Ecto neural progenitor cell (in vitro differentiated cells): ENCODE measurements around the gene TRMT112.

Experiments
- DNase-seq: peaks from one replicate; pipeline ENCODE4 v3.0.0-alpha.2; 2018; ENCODE audit warnings: low spot score

The TRMT112 gene

GRCh38 chr11:64351136-64351631, 33.8 kb upstream of the TRMT112 start:
- no peak for DNase-seq

- no peak for DNase-seq
Measured at GRCh38 chr11:64349404-64349803, 32.0 kb upstream of the TRMT112 start.

GRCh38 chr11:64349025-64349387, 31.6 kb upstream of the TRMT112 start:
- DNase-seq = no peak

- peak; percentile 58 for DNase-seq
Measured at GRCh38 chr11:64348383-64349024, 31.1 kb upstream of the TRMT112 start.

GRCh38 chr11:64347193-64347867, 30.0 kb upstream of the TRMT112 start:
- DNase-seq = no peak

- DNase-seq = no peak
Measured at GRCh38 chr11:64344787-64345186, 27.4 kb upstream of the TRMT112 start.

GRCh38 chr11:64343767-64344559, 26.6 kb upstream of the TRMT112 start:
- no peak for DNase-seq

GRCh38 chr11:64342869-64343745, 25.7 kb upstream of the TRMT112 start:
- no peak for DNase-seq

- DNase-seq = peak; percentile 94
Measured at GRCh38 chr11:64341851-64342791, 24.8 kb upstream of the TRMT112 start.

- no peak for DNase-seq
Measured at GRCh38 chr11:64341429-64341828, 24.1 kb upstream of the TRMT112 start.

GRCh38 chr11:64340671-64341335, 23.4 kb upstream of the TRMT112 start:
- DNase-seq = peak; percentile 91

- no peak for DNase-seq
Measured at GRCh38 chr11:64339754-64340408, 22.5 kb upstream of the TRMT112 start, which contains the start of gene CCDC88B. TSS of gene CCDC88B (plus strand) at chr11:64340204. CDS start at chr11:64340267, 63 bp downstream.

- DNase-seq = no peak
Measured at GRCh38 chr11:64339286-64339685, 21.9 kb upstream of the TRMT112 start.

GRCh38 chr11:64338716-64339115, 21.4 kb upstream of the TRMT112 start:
- no peak for DNase-seq

- no peak for DNase-seq
Measured at GRCh38 chr11:64337538-64338249, 20.3 kb upstream of the TRMT112 start.

- DNase-seq = no peak
Measured at GRCh38 chr11:64334764-64335735, 17.7 kb upstream of the TRMT112 start.

- DNase-seq = no peak
Measured at GRCh38 chr11:64333556-64333955, 16.2 kb upstream of the TRMT112 start.
